GM19324 (cell line): Measurements from ENCODE around the gene ARHGEF19.
"Not testable (repeated sequence)": the region's sequence is repeated elsewhere in the genome, so short reads cannot be mapped to it uniquely, and the experiment has no call there.

Source experiments
- ATAC-seq: cut with Tn5 transposase; IDR thresholded peaks from one replicate; pipeline ENCODE4 v1.9.1; 2021; ENCODE audit warnings: mild to moderate bottlenecking, moderate library complexity; ENCODE audit not compliant: unreplicated experiment, low FRiP score

ARHGEF19 gene

DNA sequence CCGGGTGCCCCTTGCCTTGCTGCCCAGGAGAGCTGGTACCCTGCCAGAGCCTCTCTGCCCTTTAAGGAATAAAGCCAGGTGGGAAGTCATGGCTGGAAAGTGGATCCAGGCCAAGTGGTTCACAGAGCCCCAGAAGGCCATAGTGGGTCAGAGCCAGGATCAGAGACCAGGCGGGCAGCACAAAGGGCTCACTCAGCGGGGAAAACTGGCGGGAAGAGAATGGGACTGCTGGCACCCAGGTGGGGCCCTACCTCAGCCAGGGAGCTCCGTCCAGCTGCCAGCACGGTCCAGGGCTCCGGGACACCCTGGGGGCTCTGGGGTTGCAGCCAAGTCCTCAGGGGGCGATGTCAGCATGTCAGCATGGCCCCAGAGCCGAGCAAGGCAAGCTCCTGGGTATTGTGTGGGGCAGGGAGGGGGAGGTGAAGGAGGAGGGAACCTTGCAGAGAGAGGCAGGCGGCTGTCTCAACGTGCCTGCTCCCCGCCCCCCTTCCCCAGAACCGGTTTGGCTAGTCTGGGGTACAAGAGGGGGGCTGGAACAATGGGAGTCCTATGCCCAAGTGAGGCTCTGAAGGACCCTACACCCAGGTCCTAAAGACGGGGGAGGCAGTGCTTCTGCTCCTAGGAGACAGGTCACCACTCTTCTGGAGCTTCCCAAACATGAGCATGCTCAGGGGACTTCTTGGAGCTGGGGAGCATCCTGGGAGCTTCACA, at the start of gene ARHGEF19:
TSS of gene ARHGEF19 (minus strand) at position 402 of the 711 bp plus-strand sequence. CDS start 3,598 bp downstream, outside the sequence.
- ATAC-seq = no peak

GRCh38 chr1:16262067-16262466, 49.6 kb upstream of the ARHGEF19 start:
- ATAC-seq = no peak

DNA sequence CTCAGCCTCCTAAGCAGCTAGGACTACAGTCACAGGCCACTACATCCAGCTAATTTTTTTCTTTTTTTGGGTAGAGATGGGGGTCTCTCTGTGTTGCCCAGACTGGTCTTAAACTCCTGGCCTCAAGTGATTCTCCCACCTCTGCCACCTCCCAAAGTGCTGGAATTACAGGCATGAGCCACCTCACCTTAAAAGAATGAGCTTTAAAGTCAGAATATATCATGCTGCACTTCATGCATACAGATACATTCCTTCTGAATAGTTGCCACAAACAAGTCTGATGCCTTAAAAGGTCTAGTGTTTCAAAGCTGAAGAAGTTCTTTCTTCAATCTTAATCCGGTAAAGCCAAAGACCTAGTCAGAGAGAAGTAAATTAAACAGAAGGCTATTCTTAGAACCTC, 48.4 kb upstream of the ARHGEF19 start:
- ATAC-seq = no peak

- no peak for ATAC-seq
These were observed 46.2 kb upstream of the ARHGEF19 start for GRCh38 chr1:16258591-16259135.

- no peak for ATAC-seq
These were observed 45.5 kb upstream of the ARHGEF19 start for GRCh38 chr1:16257968-16258367.

DNA sequence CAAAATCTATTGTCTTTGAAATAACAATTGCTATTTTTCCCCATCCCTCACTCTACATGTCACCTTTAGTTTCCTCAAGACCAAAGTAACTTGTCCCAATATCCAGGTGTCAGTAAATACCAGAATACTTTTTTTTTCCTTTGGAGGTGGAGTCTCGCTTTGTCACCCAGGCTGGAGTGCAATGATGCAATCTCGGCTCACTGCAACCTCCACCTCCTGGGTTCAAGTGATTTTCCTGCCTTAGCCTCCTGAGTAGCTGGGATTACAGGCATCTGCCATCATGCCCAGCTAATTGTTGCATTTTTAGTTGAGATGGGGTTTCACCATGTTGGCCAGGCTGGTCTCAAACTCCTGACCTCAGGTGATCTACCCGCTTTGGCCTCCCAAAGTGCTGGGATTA, 45.1 kb upstream of the ARHGEF19 start:
- ATAC-seq = not testable (repeated sequence)

- no peak for ATAC-seq
These were observed 44.0 kb upstream of the ARHGEF19 start for GRCh38 chr1:16256478-16256877.

GRCh38 chr1:16254263-16254928, 41.9 kb upstream of the ARHGEF19 start:
- ATAC-seq = no peak

DNA sequence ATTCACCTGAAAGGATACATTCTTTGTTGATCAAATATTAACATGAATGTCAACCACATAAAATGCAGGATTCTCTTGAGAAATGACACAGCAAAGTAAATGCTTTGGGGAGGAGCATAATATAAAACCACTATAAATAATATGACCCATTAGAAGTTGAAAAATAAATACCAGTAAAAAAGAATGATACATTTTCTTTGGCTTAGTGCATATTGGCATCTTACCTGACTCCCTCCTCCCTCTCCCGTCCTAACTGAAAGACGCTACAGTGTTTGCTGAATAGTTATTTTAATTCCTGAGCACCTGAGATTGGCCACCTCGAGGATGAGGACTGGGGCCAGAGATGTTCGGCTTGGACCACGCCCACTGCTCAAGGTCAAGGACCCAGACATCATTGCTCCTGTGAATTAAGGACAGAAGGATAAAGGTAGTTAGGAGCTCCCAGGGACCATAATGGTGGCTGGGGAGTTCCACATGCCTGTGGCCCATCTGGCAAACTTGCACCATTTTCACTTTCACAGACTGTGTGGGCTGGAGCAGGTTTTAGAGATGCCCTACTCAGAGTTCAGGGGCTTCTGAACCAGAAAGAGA, 41.0 kb upstream of the ARHGEF19 start:
- ATAC-seq = no peak

DNA sequence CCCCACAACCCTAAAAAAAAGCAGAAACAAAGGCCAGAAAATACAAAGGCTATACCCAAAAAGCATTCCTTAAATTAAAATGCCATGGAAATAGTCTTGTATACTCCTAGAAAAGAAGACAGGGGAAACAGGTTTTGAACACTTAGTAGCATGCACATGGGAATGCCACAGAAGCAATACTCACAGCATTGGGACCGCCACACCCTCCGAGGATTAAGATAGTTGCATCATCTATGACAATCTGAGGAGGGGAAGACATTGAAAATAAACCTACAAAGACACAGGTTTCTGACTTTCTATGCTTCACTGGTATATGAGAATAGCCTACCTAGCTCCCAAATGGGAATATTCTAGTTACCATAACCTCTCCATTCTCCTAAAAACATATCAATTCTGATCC, 40.5 kb upstream of the ARHGEF19 start:
- ATAC-seq = no peak

- no peak for ATAC-seq
These were observed 38.9 kb upstream of the ARHGEF19 start for GRCh38 chr1:16251381-16251780.

DNA sequence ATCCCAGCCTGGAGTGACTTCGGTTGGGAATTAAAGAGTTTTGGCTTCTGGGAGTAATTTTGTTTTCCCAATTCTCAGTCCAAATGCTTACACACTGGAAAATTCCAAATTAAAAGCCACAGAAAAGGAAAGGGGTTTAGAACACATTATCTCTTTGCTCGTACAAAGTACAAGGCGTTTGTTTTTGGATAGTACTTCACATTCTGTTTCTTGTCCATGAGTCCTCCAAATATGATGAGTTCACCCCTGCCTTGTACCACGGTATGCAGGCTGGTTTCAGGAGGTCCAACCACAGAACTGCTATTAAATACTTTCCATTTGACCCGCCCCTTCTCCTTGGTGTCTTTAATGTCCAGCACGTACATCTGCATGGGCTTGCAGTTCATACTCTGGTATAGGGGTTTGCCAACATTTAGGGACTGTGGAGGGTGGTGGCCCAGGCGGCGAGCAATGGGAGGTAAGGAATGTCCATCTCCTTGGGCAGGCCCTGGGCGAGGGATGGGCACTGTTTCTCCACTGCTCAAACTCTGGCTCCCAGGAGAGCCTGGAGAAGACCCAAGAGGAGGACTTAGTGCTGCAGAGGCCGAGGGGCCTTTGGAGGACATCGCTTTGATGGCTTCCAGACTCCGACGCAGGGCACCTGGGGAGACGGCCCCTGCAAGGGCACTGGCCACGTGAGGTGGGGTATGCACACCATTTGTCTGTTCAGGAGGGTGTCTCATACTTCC, 38.2 kb upstream of the ARHGEF19 start:
- no peak for ATAC-seq

GRCh38 chr1:16249596-16250241, 37.3 kb upstream of the ARHGEF19 start:
- ATAC-seq = no peak

DNA sequence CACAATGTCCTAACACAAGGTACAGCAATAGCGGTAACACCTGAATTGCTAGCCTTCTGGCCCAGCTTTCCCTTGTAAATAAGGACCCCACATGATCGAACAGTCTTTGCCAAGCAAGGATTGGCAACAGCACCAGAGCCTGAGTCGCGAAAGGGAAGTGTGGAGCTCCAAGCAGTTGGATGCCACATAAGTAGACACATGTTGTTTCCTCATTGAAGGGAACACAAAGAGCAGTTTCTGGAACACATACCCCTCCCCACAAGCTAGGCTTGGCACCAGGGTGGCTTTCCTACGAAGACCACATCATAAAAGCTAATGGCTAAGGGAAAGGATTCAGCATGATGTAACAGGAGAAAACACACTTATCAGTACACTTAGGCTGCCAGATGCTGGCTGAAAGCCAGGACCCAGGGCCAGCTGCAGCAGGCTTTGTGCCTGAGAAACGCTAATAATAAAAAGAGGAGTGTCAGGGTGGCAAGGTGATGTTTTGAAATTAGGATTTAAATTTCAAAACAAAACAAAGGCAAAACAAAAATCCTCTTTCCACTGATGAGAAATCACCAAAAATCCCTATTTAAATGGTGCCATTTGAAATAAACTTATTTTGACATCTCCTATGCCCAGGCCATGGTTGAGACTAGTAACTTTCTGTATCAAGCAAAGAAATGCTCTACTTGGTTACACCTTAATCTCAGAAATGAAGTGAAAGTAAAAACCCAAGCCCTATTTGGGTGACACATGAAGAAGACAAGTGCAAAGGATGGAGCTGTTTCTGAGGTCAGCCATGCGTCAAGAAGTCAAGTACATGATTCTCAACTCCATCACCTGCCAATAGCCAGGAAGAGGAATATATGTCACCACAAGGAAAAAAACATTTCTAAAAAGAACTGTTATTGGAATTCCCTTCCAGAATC, 36.4 kb upstream of the ARHGEF19 start:
- ATAC-seq = no peak

GRCh38 chr1:16248007-16248436, 35.6 kb upstream of the ARHGEF19 start:
- no peak for ATAC-seq

DNA sequence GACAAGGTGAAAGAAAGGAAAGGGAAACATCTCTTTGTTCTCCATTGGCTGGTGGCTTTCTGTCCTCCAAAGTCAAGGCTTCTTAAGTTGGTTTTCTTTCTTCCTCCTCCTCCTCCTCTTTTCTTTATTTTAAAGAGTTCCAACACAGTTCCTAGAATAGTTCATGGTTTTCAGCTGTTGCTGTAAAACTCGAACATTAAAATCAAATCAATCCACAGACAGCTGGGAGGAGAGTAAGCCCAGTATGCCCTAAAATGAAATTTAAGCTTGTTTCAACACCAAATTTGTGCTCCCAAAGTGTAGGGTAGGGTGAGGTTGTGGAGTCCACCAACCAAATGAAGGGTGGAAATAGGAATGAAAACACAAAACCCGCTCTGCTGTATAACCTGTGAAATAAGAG, 35.0 kb upstream of the ARHGEF19 start:
- no peak for ATAC-seq

DNA sequence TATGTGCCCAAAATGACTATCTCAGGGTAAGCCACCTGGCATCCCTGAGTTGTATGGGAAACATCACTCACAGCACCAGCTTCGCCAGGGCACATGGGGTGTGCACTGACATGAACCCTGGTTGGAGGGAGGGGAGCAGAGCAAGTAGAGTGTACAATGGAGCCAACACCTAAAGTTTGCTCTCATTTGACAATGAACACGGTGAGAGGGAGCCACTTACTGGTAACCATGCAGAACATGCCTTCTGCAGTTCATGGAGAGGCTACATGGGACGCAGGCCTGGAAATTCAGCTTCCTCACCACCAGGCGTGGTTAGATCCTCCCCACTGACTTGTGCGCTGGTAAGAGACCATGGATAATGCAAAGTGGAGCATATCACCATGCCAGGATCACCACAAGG, 34.5 kb upstream of the ARHGEF19 start:
- no peak for ATAC-seq

- ATAC-seq = not testable (repeated sequence)
These were observed 33.8 kb upstream of the ARHGEF19 start for GRCh38 chr1:16246239-16246638.

GRCh38 chr1:16245476-16246196, 33.2 kb upstream of the ARHGEF19 start:
- ATAC-seq = no peak
